SK-N-SH (cell line): ENCODE measurements around the gene TSPAN4. TPM values are rescaled to one million over a fixed set of nuclear protein-coding genes. Genes with fewer than 3 reads are reported as not detected.

ENCODE experiments used
- CTCF ChIA-PET: fragments of 300-600, 350-600 bp; formaldehyde crosslinking; extraction: SDS; loops from one replicate; lab custom pipeline; 2021; lab: Yijun Ruan, JAX
- POLR2A ChIA-PET: fragments of 350-600 bp; sonication (Branson Sonifier 250); formaldehyde crosslinking; extraction: SDS; loops from one replicate; lab custom pipeline; 2020; ENCODE audit warnings: antibody characterized with exemption, inconsistent platforms; lab: Yijun Ruan, JAX
- DNase-seq: peaks from one replicate; pipeline ENCODE4 v3.0.0; 2012
- H2AFZ ChIP-seq: fragments of 200-600 bp; sonication (generic); 2 replicates; pipeline ENCODE4 v1.8.1; 2016; ENCODE audit warnings: antibody characterized with exemption, mild to moderate bottlenecking, low read depth
- H3F3A ChIP-seq: fragments of 200-600 bp; sonication (generic); replicated peaks from 2 replicates; pipeline ENCODE3; 2016; ENCODE audit warnings: antibody characterized with exemption, mild to moderate bottlenecking; ENCODE audit not compliant: insufficient read depth
- H3K27ac ChIP-seq, 2 experiments: fragments of 200-500 bp in 1 of 2; fragments of 200-600 bp in 1 of 2; sonication (Bioruptor generic) in 1 of 2; sonication (generic), shearing (Covaris generic) in 1 of 2; 2 replicates each; pipeline versions ENCODE4 v1.5.1 to v1.6.1; 2014 to 2016; ENCODE audit warnings: low read depth in 2 of 2, inconsistent platforms in 1 of 2, low read length in 1 of 2, mild to moderate bottlenecking in 1 of 2, mixed read lengths in 1 of 2
- H3K27me3 ChIP-seq: fragments of 200-600 bp; sonication (generic), shearing (Covaris generic); 2 replicates; pipeline ENCODE4 v1.6.1; 2016; ENCODE audit warnings: mixed run types; ENCODE audit not compliant: insufficient read depth
- H3K36me3 ChIP-seq, 2 experiments: fragments of 200-500 bp in 1 of 2; fragments of 200-600 bp in 1 of 2; sonication (Bioruptor generic) in 1 of 2; sonication (generic) in 1 of 2; replicated peaks in 1 of 2; 2 replicates each; pipeline versions ENCODE3 to v1.5.1; 2014 to 2016; ENCODE audit warnings: low read length in 1 of 2, mild to moderate bottlenecking in 1 of 2; ENCODE audit not compliant: insufficient read depth in 2 of 2, control insufficient read depth in 1 of 2
- H3K4me1 ChIP-seq, 2 experiments: fragments of 200-500 bp in 1 of 2; fragments of 200-600 bp in 1 of 2; sonication (Bioruptor generic) in 1 of 2; sonication (generic), shearing (Covaris generic) in 1 of 2; 2 replicates each; pipeline versions ENCODE4 v1.5.1 to v1.6.1; 2014 to 2016; ENCODE audit warnings: low read depth in 1 of 2, low read length in 1 of 2, mixed run types in 1 of 2; ENCODE audit not compliant: insufficient read depth in 2 of 2, control insufficient read depth in 1 of 2
- H3K4me2 ChIP-seq: fragments of 200-600 bp; sonication (generic), shearing (Covaris generic); 2 replicates; pipeline ENCODE4 v1.6.1; 2017; ENCODE audit warnings: mixed run types
- H3K4me3 ChIP-seq, 2 experiments: fragments of 200-500 bp in 1 of 2; fragments of 200-600 bp in 1 of 2; sonication (Bioruptor generic) in 1 of 2; sonication (generic), shearing (Covaris generic) in 1 of 2; 2 replicates each; pipeline versions ENCODE4 v1.5.1 to v1.8.1; 2014 to 2016; ENCODE audit warnings: low read depth in 2 of 2, inconsistent platforms in 1 of 2, low read length in 1 of 2, mild to moderate bottlenecking in 1 of 2, mixed read lengths in 1 of 2, moderate library complexity in 1 of 2
- H3K79me2 ChIP-seq: fragments of 200-600 bp; sonication (generic); 2 replicates; pipeline ENCODE4 v1.8.1; 2017; ENCODE audit warnings: mild to moderate bottlenecking; ENCODE audit not compliant: insufficient read depth
- H3K9ac ChIP-seq: fragments of 200-600 bp; sonication (generic); 2 replicates; pipeline ENCODE4 v1.6.1; 2017; ENCODE audit warnings: mixed run types
- H3K9me2 ChIP-seq: fragments of 200-600 bp; sonication (generic); 2 replicates; pipeline ENCODE4 v1.6.1; 2017; ENCODE audit warnings: mixed run types
- H3K9me3 ChIP-seq: fragments of 200-600 bp; sonication (generic); 2 replicates; pipeline ENCODE4 v1.6.1; 2017; ENCODE audit warnings: mixed run types, mild to moderate bottlenecking, moderate library complexity
- H4K20me1 ChIP-seq: fragments of 200-600 bp; sonication (generic); 2 replicates; pipeline ENCODE4 v1.6.1; 2017; ENCODE audit warnings: mild to moderate bottlenecking, mixed run types; ENCODE audit not compliant: insufficient read depth
- CHD2 ChIP-seq: fragments of 150-350 bp; IDR thresholded peaks from 2 replicates; pipeline ENCODE4 v1.6.1; 2018; ENCODE audit warnings: low read length; ENCODE audit not compliant: partially characterized antibody
- CTCF ChIP-seq: fragments of 200-600 bp; sonication (generic); IDR thresholded peaks from 2 replicates; pipeline ENCODE4 v1.6.1; 2017; ENCODE audit warnings: antibody characterized with exemption, mild to moderate bottlenecking, moderate library complexity
- FOXJ3 ChIP-seq: sonication (generic); formaldehyde crosslinking; IDR thresholded peaks from 2 replicates; pipeline ENCODE4 v1.5.1; 2020; ENCODE audit warnings: mild to moderate bottlenecking, missing genetic modification reagents
- GABPA ChIP-seq: IDR thresholded peaks from 2 replicates; pipeline ENCODE4 v1.4.0; 2012; ENCODE audit warnings: low read depth, mild to moderate bottlenecking
- GATA2 ChIP-seq: sonication (generic); formaldehyde crosslinking; IDR thresholded peaks from 2 replicates; pipeline ENCODE4 v1.5.0; 2020; ENCODE audit warnings: mild to moderate bottlenecking, missing genetic modification reagents
- JUND ChIP-seq: IDR thresholded peaks from 2 replicates; pipeline ENCODE4 v1.4.0; 2012
- NRF1 ChIP-seq: IDR thresholded peaks from 2 replicates; pipeline ENCODE4 v1.6.1; 2012; ENCODE audit warnings: low read depth, mild to moderate bottlenecking, low read length
- PBX3 ChIP-seq: IDR thresholded peaks from 2 replicates; pipeline ENCODE4; 2012
- RCOR1 ChIP-seq: fragments of 150-350 bp; IDR thresholded peaks from 2 replicates; pipeline ENCODE4 v1.6.1; 2017; ENCODE audit warnings: antibody characterized with exemption, low read length
- REST ChIP-seq: IDR thresholded peaks from 2 replicates; pipeline ENCODE4 v1.6.1; 2012; ENCODE audit warnings: mild to moderate bottlenecking, low read depth, low read length, moderate library complexity
- RFX5 ChIP-seq: IDR thresholded peaks from 2 replicates; pipeline ENCODE4 v1.6.1; 2012; ENCODE audit warnings: mild to moderate bottlenecking, improper control_type of control experiment, low read length
- TCF12 ChIP-seq: IDR thresholded peaks from 2 replicates; pipeline ENCODE4 v1.4.0; 2012
- WGBS: methylation state at CpG from one replicate; pipeline ENCODE4 v1.1.6; 2017; ENCODE audit warnings: low lambda C conversion rate; 5-methylcytosine and 5-hydroxymethylcytosine counted together
- polyA plus RNA-seq, 3 experiments: library from polyadenylated mRNA; depleted of rRNA; stranded (reverse); fragments of >200 nt; gene quantifications; 2 replicates each; pipeline ENCODE4 v1.2.3, GENCODE V29; 2012

The TSPAN4 gene
- polyA plus RNA-seq, 1 of the 3 experiments (the other 2 are of a cell fraction), result 226 TPM

- Histone ChIP-seq H2AFZ (no peak overlapping the region), H3K4me3 (peak overlapping the region; percentile 95 to 100), H3K4me1 (peaks cover 22 to 35% of the 10 kb centered on the region in 2 experiments; a peak in 3 of 4 replicates), H3K9me2 (no peaks in the 10 kb centered on the region), H3K79me2 (peaks cover 76% of the 10 kb centered on the region), H3K27ac (peak overlapping the region; percentile 91 to 96), H3K9me3 (no peaks in the 10 kb centered on the region), H3K4me2 (peak overlapping the region; percentile 100), H3F3A (peaks cover 50% of the 10 kb centered on the region), H3K9ac (peak overlapping the region; percentile 97), H4K20me1 (peaks cover 52% of the 10 kb centered on the region), H3K27me3 (no peaks in the 10 kb centered on the region), H3K36me3 (peaks cover 17 to 35% of the 10 kb centered on the region in 2 experiments)
- POLR2A ChIA-PET, result interaction anchor here (1.8 to 2.6 kb wide), 3 partner anchors 11 to 33 kb away, joined by 5 to 13 read pairs (median 5); partner anchors contain the start of gene RPLP2
- DNase-seq, result no peak
- CTCF ChIA-PET, result interaction anchor here (1.1 to 7.5 kb wide), 3 partner anchors 43 to 209 kb away, joined by 3 to 70 read pairs (median 5); no protein-coding TSS in a partner anchor
- 6% methylated on average over 8 of the region's 27 CpGs for WGBS
- TF ChIP-seq NRF1, result no peak
- no peak for TF ChIP-seq PBX3
- TF ChIP-seq REST, result no peak
- no peak for TF ChIP-seq RCOR1
- TF ChIP-seq FOXJ3, result no peak
- no peak for TF ChIP-seq RFX5
- no peak for TF ChIP-seq CTCF
- no peak for TF ChIP-seq TCF12
- no peak for TF ChIP-seq GATA2 (CRISPR knock-in tag)
- no peak for TF ChIP-seq GABPA
- TF ChIP-seq CHD2, result no peak
- TF ChIP-seq JUND, result no peak
Measured at GRCh38 chr11:841981-842369, 677 bp upstream of the TSPAN4 start.
